Activated CD4-positive, CD25-positive, alpha-beta regulatory T cell (primary cell): ENCODE results near the gene ALG14.
"Not testable (repeated sequence)": the region's sequence is repeated elsewhere in the genome, so short reads cannot be mapped to it uniquely, and the experiment has no call there.

Experiments
- DNase-seq, 4 experiments: peaks; one replicate each; lab custom pipeline; 2025; lab: John Stamatoyannopoulos, UW

The ALG14 gene

GRCh38 chr1:94953746-94954145, 119.0 kb downstream of the ALG14 start:
- DNase-seq: no peak

DNA sequence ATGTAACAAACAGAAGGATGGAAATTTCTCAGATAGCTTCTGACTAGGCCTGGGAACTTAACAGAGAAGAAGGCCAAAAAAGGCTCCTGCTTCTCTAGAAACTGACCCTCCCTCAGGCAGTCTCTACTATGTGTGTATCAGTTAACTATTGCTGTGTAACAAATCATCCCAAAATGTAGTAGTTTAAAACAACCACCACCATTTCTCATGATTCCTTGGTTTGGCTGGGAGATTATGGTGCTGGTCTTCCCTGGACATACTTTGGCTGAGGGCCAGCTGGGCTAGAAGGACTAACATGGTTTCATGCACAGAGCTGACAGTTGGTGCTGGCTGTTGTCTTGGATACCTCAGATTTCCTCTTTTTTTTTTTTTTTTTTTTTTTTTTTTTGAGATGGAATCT, 119.6 kb downstream of the ALG14 start:
- DNase-seq: no peak

GRCh38 chr1:94952539-94952938, 120.2 kb downstream of the ALG14 start:
- DNase-seq: no peak

GRCh38 chr1:94951509-94952208, 121.1 kb downstream of the ALG14 start:
- no peak for DNase-seq

- no peak for DNase-seq
Observed at GRCh38 chr1:94951046-94951445, 121.7 kb downstream of the ALG14 start.

GRCh38 chr1:94949681-94950661, 122.8 kb downstream of the ALG14 start:
- DNase-seq: no peak

DNA sequence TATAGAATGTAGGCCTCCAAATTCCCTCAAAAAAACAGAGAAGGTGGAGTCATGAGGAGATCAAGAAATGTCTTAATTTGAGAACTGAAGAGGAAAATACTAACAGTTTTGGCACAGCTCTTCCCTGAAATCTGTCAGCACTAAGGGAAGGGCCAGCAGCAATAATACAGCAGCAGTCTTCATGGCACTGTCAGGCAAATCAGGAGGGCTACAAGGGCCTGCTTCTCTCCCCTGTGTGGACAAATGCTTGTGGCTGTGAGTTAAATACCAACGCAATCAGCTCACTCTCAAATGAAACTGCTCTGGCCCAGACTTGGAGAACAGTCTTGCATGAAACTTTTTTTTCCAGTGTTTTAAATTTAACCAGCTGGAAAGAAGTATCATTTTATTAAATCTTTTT, 125.3 kb downstream of the ALG14 start:
- no peak for DNase-seq

DNA sequence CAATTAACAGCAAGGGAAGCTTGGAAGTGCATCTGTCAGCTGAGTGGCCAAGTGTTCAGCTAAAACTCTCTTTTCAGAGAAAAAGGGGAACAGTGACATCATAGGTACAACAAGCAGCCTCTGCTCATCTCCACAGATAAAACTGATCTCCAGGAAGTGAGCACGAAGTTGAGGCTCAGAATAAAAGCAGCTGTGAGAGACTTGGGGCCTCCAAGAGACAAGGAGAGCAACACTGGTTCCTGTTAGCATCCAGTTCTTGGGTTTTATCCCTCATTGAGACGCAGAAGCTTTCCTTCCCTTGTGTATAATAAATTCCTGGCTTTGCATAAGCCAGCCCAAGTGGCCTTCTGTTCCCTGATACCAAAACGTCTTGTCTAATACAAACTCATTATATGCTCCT, 125.9 kb downstream of the ALG14 start:
- no peak for DNase-seq

DNA sequence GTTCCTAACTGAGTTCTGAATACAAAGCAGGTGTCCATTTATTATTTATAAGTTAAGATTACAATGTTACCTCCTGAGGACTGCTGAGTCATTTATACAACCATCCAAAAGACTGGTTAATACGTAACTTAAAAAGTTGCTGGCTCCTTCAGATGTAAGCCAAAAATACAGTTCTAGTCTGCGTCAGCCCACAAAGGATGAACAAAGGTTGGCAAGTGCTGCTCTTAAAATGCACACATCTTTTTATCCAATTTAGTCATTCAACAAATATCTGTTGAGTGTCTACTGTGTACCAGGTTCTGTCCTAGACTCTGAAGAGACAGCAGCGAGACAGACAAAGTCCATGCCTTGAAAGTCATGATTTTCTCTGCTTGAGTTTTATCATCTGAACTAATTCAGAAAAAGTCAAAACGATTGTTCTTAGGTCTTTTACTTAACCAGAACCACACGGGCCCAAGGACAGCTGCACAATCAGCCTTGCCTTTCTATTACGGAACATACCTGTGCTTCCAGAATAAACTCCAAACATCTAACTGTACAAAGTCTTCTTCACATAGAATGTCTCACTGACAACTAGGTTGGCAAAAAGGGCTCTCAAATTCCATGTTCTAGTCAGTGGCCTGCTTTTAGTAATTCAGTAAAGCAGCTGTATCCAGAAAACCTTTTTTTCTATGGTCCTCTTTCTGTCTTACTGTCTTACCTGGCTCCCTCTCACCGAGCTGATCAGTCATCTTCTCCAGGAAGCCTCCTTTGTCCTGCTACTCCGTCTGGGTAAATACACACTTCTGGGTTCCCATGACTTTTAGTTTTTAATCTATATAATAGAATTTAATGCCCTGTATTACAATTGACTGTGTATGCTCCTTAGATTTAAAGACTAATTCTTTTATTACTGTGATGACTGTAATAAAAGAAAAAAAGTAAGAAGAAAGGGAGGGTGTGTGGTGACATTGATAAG, 130.3 kb downstream of the ALG14 start:
- no peak for DNase-seq

- not testable (repeated sequence) for DNase-seq
Observed at GRCh38 chr1:94941480-94941879, 131.3 kb downstream of the ALG14 start.

DNA sequence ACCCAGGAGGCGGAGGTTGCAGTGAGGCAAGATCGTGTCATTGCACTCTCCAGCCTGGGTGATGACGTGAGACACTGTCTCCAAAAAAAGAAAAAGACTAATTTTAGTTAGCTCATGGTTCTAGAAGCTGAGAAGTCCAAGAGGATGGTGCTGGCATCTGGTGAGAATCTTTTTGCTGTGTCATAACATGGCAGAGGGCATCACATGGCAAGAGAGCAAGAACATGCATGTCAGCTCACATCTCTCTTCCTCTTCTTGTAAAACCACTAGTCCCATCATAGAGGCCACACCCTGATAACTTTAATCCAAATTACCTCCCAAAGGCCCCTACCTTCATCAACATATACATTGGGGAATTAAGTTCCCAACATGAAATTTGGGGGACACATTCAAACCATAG, 132.0 kb downstream of the ALG14 start:
- no peak for DNase-seq

DNA sequence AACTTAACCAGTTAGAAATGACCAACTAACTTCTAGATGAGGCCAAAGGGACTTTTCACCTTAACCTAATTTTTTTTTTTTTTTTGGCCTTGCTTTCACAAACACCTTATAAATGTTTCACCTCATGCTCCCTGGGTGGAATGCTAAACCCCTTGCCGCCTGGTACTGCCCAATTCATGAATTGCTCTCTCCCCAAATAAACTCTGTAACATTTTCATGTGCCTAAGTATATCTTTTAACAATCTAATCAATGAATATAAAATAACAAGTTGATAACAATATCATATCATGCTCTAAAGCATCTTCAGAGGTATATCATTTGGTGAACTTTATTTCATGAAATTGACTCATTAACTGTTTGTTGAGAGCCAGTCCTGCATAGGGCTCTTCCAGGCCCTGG, 134.9 kb downstream of the ALG14 start:
- DNase-seq: no peak

- no peak for DNase-seq
Observed at GRCh38 chr1:94936861-94937620, 135.7 kb downstream of the ALG14 start.

- no peak for DNase-seq
Observed at GRCh38 chr1:94935476-94935875, 137.3 kb downstream of the ALG14 start.

DNA sequence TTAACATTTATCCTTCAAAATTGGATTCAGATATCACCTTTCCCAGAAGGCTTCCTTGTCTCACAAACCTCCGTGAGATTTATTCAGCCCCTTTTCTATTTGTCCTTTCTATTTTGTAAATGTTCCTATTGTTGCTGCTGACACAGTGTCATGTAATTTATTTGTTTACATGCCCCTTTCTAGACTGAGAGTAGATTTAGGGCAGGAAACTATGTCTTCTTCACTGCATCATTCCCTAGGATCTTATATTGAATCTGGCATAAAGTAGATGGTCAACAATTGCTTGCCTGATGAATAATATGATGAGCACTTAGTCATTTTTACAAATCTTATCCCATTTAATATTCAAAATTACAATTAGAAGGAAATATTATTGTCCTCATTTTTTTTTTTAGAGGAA, 137.7 kb downstream of the ALG14 start:
- DNase-seq: no peak

- DNase-seq: no peak
Observed at GRCh38 chr1:94934551-94934950, 138.2 kb downstream of the ALG14 start.

- no peak for DNase-seq
Observed at GRCh38 chr1:94931254-94931841, 141.4 kb downstream of the ALG14 start.

GRCh38 chr1:94929351-94930217, 143.2 kb downstream of the ALG14 start:
- no peak for DNase-seq

DNA sequence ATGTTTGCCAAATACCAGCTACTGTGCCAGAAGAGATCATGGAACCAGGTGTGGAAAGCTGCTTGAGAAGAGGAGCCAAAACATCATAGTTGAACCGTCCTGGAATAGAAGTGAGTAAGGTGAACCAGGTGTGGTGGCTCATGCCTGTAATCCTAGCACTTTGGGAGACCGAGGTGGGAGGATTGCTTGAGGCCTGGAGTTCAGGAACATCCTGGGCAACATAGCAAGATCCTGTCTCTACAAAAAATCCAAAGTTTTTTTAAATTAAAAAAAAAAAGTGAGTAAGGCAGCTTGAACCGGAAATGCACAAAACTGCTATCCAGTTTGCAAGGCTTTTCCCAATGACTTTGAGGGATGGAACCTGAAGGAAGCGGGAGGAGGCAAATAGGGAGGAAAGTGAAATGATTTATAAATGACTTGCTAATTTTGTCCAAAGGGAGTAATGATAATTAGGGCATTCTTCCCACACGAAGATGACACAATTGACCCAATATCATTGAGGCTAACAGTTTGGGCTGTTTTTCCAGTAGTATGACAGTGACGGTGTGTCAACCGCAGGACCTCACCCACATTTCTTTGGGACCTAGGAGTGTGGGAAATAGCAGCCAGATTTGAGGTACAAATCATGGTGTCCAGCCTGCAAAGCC, 144.3 kb downstream of the ALG14 start:
- no peak for DNase-seq
